GM18511 (cell line): Measurements from ENCODE around the gene RAB19.

Experiments
- ATAC-seq: cut with Tn5 transposase; IDR thresholded peaks from one replicate; pipeline ENCODE4 v1.9.1; 2021; ENCODE audit warnings: mild to moderate bottlenecking, moderate library complexity; ENCODE audit not compliant: unreplicated experiment

RAB19 gene

GRCh38 chr7:140403878-140404564 lies at the start of gene RAB19:
Gene RAB19 (plus strand): TSS chr7:140404058. CDS start chr7:140407647, 3,589 bp downstream.
- ATAC-seq: no peak

- no peak for ATAC-seq
Measured at GRCh38 chr7:140358024-140358411, 45.8 kb upstream of the RAB19 start.

DNA sequence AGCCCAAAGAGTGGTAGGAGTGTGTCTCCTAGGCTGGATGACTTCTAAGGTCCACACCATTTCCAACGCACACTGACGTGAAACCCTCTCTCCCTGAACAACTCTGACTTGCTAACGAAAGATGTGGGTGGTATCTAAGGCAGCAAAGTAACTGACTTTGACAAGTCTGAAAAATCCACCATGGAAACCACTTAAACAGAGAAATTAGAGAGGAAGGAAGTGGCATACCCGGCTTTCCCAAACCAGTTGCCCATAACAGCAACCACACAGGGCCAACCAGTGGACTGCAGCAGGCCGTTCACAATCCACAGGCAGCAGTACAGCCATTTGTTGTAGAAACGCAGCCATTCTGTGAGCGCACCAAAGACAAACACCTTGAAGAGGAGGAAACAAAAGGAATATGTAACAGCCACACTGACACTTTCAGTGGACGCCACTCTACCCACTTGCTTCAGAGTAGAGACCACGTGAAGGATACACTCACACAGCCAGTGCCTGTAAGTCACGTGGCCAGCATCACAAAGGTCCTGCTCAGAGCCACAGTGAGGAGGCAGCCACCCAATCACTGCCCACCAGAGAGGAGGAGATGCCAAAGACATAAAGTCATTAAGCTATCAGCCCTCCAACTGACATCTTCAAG lies 45.3 kb upstream of the RAB19 start:
- ATAC-seq: peak; percentile 37

- ATAC-seq: no peak
Measured at GRCh38 chr7:140360697-140361229, 43.1 kb upstream of the RAB19 start.

GRCh38 chr7:140364819-140365218 lies 39.0 kb upstream of the RAB19 start:
- no peak for ATAC-seq

DNA sequence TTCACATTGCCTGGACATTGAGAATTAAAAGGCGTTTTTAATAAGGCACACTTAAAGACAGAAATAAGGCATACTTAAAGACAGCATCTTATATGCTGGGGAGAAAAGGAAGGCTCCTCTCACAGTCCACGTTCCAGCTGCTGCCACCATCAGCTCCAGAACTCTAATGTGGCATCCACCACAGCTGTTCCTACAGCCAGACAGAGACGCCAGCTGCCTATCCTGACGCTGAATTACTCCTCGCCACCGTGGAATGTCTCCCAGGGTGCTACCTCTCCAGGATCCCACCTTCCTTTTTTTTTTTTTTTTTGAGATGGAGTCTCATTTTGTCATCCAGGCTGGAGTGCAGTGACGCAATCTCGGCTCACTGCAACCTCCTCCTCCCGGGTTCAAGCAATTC lies 36.3 kb upstream of the RAB19 start:
- ATAC-seq: no peak

DNA sequence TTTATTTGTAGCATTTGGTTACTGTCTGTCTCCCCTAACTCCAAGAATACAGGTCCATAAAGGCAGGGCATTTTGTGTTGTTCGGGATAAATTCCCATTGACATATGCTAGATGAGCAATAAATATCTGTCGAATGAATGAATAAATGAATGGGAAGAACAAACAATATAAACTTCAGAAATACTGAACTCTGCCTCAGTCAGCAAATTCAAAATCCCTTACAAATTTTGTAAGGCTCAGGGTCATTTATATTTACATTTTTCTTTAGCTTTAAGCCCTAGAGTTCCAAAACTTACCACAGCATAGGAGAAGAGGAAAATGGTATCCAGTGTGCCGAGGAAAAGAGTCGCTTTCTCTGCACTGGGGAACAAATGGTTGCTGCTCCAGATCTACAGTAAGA lies 34.6 kb upstream of the RAB19 start:
- ATAC-seq: no peak

DNA sequence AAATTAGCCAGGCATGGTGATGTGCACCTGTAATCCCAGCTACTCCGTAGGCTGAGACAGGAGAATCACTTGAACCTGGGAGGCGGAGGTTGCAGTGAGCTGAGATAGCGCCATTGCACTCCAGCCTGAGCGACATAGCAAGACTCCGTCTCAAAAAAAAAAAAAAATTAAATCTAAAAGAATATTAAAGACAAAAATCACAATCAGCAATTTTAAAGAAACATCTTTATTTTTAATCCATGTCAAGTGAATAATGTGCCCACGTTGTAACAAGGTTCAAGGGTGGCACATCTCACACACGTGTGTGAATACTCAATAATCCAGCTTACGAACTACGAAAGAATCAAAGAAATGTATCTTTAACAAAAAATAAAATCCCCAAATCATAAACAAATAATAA lies 28.5 kb upstream of the RAB19 start:
- ATAC-seq: no peak

- ATAC-seq: no peak
Measured at GRCh38 chr7:140375892-140376730, 27.7 kb upstream of the RAB19 start.

GRCh38 chr7:140383954-140384713 lies 19.7 kb upstream of the RAB19 start:
- no peak for ATAC-seq

GRCh38 chr7:140384894-140385545 lies 18.8 kb upstream of the RAB19 start:
- ATAC-seq: no peak

DNA sequence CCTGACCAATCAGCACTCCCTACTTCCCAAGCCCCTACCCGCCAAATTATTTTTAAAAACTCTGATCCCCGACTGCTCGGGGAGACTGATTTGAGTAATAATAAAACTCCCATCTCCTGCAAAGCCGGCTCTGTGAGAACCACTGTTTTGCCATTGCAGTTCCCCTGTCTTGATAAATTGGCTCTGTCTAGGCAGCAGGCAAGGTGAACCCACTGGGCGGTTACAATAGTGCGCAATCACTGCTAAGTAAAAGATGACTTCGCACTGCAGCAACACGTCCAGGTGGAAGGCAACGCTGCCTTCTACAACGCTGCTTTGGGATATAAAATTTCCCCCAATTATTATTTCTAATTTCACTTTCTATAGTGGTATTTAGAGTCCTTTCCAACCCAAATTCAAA lies 14.4 kb upstream of the RAB19 start:
- no peak for ATAC-seq

DNA sequence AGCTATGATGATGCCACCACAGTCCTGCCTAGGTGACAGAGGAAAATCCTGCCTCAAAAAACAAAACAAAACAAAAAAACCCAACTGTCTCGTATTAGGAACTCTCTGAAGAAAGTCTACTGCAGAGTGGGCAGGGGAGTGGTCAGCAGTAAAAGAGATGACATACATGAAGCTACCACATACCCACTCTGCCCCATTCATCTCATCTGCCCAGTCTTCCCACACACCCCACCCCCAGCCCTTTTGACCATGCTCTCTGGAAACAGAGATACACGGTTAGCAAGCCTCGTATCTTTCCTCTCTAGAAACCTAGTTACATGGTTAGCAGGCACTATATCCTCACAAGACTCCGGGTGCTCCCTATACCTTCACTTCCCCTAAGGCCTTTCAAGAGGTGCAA lies 13.8 kb upstream of the RAB19 start:
- ATAC-seq: peak; percentile 11

GRCh38 chr7:140390466-140391190 lies 13.2 kb upstream of the RAB19 start:
- peak; percentile 88 for ATAC-seq

GRCh38 chr7:140391634-140392033 lies 12.2 kb upstream of the RAB19 start:
- ATAC-seq: no peak

DNA sequence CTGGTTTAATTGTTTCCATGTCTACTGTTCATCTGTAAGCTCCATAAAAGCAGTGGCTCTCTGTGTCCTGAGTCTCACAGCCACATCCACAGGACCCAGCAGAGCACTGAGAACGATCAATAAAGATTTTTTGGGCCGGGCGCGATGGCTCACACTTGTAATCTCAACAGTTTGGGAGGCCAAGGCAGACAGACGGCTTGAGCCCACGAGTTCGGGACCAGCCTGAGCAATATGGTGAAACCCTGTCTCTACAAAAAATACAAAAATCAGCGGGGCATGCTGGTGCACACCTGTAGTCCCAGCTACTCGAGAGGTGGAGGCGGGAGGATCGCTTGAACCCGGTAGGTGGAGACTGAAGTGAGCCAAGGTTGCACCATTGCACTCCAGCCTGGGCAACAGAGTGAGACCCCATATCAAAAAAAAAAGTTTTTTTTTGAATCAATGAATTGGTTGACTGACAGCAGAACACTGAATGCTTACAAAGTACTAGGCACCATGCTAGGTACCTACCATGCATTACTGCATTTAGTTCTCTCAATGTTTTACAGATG lies 10.0 kb upstream of the RAB19 start:
- ATAC-seq: no peak

- peak; percentile 99 for ATAC-seq
Measured at GRCh38 chr7:140397784-140398750, 5.8 kb upstream of the RAB19 start, which contains the start of gene SLC37A3. Gene SLC37A3 (minus strand): TSS chr7:140398530. CDS start chr7:140382526, 16,004 bp downstream.

DNA sequence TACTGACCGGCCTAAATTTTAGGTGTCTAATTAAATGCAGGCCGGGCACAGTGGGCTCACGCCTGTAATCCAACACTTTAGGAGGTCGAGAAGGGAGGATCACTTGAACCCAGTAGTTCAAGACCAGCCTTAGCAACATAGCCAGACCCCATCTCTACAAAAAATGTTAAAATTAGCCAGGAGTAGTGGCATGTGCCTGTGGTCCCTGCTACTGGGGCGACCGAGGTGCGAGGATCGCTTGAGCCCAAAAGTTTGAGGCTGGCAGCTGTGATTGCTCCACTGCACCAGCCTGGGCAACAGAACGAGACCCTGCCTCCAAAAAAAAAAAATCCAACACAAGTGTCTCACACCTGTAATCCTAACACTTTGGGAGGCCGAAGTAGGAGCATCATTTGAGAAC lies 5.0 kb upstream of the RAB19 start:
- ATAC-seq: no peak
